GM19043 (cell line): ENCODE data around the gene NCOA7.

ENCODE experiments used
- ATAC-seq: cut with Tn5 transposase; IDR thresholded peaks from one replicate; pipeline ENCODE4 v1.9.1; 2021; ENCODE audit warnings: low read depth; ENCODE audit not compliant: unreplicated experiment

Gene NCOA7, protein sequence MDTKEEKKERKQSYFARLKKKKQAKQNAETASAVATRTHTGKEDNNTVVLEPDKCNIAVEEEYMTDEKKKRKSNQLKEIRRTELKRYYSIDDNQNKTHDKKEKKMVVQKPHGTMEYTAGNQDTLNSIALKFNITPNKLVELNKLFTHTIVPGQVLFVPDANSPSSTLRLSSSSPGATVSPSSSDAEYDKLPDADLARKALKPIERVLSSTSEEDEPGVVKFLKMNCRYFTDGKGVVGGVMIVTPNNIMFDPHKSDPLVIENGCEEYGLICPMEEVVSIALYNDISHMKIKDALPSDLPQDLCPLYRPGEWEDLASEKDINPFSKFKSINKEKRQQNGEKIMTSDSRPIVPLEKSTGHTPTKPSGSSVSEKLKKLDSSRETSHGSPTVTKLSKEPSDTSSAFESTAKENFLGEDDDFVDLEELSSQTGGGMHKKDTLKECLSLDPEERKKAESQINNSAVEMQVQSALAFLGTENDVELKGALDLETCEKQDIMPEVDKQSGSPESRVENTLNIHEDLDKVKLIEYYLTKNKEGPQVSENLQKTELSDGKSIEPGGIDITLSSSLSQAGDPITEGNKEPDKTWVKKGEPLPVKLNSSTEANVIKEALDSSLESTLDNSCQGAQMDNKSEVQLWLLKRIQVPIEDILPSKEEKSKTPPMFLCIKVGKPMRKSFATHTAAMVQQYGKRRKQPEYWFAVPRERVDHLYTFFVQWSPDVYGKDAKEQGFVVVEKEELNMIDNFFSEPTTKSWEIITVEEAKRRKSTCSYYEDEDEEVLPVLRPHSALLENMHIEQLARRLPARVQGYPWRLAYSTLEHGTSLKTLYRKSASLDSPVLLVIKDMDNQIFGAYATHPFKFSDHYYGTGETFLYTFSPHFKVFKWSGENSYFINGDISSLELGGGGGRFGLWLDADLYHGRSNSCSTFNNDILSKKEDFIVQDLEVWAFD

DNA sequence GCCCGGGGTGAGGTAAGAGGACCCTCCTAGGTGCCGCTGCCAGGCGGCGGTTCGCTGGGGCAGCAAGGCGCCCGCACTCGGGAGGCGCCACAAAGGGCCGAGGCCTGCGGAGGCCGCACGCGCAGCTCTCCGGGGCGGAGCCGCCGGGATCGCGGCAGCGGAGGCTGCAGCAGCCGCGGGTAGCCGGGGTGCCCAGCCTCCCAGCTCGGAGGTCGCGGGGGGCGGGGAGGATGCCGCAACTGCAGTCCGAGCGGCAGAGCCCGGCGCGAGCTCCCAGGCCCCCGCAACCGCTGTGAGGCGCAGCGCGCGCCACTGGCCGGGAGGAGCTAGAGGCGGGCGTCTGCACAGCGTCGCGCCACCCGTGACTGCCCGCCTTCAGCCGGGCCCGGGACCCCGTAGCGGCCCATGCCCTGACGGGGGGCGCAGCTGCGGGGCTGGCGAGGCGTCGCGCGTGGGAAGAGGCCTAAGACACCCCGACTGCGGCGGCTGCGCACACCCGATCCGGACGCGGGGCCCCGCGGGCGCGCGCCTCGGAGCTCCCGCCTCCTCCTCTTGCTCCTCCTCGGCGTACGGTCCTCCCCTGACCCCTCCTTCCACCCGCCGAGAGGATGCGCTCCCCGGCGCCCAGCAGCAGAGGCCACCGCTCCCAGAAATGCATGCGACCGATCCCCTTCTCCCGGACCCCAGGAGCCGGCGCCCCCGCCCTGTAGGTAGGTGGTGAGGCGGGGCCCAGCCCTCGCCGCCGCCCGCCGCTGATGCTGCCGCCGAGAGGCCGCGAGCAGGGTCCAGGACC, at the start of gene NCOA7:
Gene NCOA7, plus strand, starts transcription at position 603 of the 793 bp plus-strand sequence. CDS start 24,395 bp downstream, outside the sequence.
- ATAC-seq: peak; percentile 63

DNA sequence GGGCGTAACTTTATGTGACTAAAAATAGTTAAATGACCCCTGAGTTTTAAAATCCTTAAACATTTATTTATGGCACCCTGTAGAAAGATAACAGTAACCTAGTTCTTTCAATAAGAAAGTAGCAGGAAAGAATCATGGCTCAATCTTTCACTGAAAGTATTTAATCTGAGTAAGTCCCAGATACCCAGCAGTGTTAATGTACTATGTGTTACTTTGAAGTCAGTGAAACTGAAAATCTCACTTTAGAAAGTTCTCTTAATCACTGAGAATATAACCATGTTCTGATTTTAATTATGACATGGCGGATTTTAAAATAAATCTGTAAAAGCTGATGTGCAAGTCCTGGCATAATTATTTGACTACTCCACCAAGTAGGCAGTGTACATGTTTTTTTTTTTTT, 49.4 kb upstream of the NCOA7 start:
- no peak for ATAC-seq

GRCh38 chr6:125742024-125742423, 48.7 kb upstream of the NCOA7 start:
- no peak for ATAC-seq

DNA sequence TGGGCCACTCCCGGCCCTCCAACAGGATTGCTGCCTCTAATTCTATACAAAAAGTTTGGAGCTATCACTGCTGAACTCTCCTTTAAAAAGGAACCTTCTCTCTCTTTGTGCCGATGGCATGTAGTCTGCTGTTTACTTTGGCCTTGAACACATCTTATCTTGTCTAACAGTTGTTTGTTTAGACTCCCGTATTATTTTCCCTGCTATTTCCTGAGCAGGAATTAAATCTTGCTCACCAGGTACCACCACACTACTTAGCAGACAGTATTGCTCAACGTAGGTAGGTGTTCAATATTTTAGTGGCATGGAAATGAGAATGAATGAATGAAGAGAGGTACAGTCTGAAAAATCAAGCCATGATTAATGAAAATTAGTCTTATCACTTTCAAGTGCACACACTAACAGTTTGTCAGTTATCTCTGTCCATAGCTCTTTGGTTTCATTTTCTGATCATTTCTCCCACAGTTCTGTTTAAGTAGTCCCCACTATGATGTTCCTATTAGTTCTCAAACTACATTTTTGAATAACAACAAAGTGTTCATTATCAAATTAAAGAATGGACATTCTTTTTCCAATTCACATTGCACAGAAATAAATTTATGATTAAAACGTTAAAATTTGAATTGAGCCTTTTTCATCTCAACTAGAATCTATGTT, 48.2 kb upstream of the NCOA7 start:
- ATAC-seq: no peak

- ATAC-seq: no peak
Measured at GRCh38 chr6:125743604-125744003, 47.2 kb upstream of the NCOA7 start.

DNA sequence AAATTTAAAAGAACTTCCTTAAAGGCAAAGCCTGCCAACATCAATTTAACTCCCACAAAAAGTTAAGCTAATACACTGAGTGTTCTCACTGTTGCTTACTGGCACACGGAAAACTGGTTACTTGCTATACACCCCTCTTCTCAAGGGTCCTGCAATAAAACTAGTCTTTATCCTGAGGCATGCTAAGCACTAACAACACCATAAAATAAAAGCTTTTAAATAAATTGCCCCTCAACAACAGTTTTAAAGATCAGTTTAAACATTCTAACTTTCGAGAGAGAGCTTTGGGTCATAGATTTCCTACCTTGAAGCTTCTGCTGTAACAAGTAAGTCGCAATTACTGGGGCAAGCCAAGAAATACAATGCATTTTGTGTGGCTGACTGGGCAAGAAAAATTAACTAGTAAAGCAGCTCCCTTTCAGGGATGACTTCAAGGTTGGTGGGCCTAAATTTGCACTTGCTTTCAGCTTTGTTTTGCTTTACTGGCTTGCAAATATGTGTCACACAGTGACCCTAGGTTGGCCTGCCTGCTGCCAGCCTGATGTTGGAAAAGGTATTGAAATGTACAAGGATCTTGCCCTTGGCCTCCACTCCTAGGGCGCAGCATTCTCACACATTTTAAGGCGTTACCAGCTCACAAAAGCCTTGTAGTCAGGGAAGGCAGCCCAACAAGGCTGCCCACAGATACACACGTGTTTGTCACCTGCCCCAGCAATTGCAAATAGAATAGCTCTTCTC, 45.3 kb upstream of the NCOA7 start:
- no peak for ATAC-seq

GRCh38 chr6:125746019-125746414, 44.7 kb upstream of the NCOA7 start:
- ATAC-seq: no peak

DNA sequence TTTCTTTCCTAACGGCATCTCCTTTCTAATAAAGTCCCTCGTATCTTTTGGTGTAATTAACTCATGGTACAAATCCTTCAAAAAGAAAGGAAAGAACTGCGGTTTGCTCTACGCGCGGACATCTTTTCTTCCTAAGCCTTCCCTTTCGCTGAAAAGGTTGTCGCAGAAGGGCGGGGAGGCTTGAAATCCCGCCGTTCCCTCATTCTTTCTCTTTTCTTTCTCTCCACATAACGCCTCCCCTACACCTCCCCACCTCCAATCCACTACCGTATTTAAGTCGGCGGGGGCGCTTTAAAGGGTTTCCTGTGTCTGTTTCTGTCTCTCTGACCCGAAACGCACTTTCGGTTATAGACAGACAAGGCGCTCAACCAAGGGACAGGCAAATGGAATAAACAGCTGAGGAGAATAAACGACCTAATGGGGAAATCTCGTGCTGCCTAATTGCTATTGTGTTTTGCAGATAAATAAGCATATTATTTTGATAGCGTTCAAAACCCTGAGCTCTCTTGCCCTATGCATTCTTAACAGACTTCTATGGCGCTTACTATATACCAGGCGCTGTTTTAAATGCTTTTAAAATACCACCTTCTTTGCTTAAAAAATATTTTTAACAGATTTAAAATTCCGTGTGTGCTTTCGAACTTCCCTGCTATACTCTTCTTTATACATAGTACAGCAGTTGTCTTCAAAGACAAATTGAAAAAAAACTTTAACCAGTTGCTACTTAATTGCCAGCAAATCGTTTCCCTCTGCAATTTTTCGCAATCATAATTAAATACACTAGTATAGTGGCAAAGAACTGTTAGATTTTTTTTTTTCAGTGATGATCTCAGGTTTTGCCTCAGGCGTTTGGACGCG, 43.8 kb upstream of the NCOA7 start:
- ATAC-seq: peak; percentile 48

GRCh38 chr6:125747589-125748405, 43.0 kb upstream of the NCOA7 start:
- ATAC-seq: no peak

DNA sequence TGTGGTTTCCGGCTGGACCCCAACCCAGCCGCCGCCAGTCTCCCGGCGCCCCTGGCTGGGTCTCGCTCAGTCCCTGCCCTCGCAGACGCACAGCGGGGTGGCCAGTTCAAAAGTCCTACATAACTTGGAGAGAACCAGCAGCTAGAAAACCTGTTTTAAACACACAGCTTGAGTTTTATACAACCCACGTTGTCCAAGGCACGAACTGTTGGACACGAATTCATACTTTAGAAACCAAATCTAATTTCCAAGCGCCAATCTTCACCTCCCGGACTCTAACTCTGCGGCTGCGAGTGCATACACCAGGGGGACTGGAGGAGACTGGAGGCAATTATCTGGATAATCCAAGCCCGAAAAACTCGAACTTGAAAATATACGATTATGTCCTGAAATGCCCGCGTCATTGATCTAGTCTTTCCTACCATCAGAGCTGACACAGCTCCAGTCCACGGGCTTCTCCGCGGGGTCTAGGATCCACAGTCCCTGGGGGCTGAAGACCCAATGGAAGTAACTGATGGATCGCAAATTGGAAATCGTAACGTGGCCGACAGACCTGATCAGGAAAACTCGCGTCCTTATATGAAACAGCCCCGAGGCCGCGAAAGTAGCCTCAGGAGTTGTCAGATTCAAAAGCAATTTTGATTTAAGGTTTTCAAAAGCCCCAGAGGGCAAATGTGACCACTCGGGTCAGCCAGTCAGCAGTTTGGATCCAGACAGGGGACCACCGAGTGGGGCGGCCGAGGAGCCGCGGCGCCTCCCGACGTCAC, 42.2 kb upstream of the NCOA7 start:
- ATAC-seq: no peak

DNA sequence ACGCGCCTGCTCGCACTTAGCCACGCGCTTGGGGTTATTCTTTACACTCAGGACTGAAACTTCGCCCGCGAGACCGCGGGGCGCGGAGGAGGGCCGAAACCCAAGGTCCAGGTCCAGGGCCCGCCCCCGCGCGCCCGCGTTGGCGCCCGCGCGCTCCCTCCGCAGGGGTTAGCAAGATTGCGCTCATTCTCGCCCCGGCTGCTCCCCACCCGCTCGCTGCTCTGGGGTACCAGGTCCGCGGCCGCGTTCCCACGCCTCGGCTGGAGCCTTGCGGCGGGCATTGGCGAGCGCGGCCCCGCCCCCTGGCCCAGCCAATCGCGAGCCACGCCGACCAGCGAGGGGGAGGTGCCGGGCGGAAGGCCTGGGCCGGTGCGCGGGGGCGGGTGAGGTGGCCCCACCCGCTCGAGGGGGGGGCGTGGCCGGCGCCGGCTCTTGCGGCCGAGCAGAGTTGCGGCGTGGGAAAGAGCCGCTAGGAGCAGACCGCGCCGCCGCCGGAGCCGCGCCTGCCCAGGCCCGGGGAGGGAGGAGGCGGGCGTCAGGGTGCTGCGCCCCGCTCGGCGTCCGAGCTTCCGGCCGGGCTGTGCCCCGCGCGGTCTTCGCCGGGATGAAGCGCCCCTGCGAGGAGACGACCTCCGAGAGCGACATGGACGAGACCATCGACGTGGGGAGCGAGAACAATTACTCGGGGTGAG, 41.4 kb upstream of the NCOA7 start, which contains the start of gene HEY2:
Gene HEY2, plus strand, starts transcription at position 460 of the 692 bp plus-strand sequence. Its CDS starts 145 bp downstream, at position 605.
- peak; percentile 77 for ATAC-seq

DNA sequence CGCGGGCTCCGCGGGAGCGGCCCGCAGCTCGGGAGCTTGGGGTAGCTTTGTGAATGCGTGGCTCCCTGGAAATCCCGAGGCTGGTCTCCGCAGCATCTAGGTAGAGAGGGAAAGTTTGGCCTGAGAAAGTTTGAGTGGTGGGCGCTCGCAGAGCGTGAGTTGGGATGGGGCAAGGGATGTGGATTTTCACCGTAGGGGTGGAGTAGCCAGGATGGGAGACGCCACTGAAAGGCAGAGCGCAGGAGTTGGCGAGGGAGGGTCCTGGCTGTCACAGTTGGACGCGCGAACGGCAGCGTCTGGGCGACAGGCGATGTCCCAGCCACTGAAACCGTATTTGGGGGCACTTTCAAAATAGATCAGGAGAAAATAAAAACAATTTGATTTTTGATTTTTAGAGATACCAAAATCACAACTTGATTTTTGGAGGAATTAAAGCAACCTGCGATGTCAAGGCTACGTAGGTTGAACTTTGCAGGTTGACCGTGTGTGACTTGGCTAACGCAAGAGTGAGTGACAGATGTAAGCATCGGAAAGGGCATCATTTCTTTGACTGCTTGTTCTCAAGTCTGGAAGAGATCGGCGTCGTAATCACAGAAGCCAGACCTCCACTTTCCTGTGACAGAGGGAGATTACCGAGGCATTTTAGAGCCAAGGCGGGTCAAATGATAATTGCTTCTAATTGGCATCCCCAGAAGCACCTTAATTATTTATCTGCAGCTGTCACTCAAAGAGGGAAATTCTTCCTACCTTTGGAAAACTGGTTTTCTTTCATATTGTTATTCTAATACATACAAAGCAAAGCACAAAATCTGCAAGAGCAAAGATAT, 40.7 kb upstream of the NCOA7 start:
- no peak for ATAC-seq

DNA sequence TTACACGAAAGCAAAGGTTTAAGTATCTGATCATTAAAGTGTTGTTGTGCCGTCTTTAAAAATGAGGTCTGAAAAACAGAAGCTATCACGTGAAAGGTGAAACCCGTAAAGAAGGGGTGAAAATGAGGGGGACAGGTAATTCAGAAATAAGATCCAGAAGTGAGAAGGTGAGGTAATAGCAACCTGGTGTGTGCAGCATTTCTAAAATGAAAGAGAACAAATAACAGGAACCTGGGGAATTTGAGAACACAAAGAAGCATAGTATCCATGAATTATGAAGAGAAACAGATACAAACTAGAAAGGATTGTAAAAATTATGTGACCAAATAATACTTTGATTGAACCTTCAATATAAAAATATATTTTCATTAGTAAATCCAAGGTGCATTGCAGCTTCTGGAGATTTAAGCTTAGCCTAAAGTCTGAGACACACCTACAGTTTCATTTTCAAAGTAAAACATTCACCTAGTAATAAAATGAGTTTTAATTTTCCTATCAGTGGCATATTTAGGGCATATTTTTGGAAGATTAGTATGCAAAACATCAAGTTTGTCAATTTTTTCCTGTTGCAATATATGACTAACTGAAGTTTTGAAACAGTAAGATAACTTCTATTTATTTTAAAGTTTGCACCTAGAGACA, 39.9 kb upstream of the NCOA7 start:
- ATAC-seq: no peak

DNA sequence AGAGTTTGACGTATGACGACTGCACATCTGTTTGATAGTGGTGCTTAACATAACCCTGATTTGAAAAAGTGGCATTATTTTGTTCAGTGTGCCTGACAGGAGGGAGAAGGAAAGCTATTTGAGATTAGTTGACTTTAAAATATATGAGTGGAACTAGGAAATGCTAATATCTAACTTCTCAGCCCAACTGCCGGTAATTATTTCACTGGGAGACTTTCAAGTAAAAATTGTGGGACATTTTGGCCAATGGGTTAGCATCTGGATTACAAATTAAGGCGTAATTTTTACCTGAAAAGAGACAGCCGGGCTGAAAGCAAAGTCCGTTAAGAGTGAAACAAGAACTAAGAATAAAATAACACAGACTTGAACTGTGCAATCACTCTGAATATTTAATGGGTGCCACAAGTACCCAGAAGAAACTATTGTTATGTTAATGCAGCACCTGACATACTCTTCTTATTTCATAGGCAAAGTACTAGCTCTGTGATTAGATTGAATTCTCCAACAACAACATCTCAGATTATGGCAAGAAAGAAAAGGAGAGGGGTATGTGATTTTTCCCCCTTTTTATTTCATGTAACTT, 39.3 kb upstream of the NCOA7 start:
- ATAC-seq: no peak

DNA sequence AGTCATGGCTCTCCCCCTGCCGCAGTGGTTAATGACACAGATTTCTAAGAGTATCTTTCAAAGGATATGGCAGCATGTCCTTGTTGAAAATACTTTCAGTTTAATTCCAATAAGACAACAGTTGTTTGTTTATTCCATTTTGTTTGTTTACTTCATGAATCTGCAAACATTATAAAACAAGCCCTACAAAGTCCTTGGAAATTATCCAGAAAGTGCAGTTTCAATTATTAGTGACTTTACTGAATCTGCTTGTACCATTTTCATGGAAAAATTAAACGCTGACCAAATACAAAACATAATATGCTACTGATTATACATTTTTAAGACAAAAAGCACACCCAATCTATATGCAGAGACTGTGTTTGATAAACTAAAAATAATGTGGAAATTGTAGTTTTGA, 38.0 kb upstream of the NCOA7 start:
- ATAC-seq: no peak
